SH-SY5Y (cell line): ENCODE data around the gene IBA57.

Experiments used
- GATA2 ChIP-seq: IDR thresholded peaks from 2 replicates; pipeline ENCODE4 v1.6.1; 2011; ENCODE audit warnings: mild to moderate bottlenecking, low read depth, low read length
- GATA3 ChIP-seq: IDR thresholded peaks from 2 replicates; pipeline ENCODE4 v1.6.1; 2011; ENCODE audit warnings: low read depth, mild to moderate bottlenecking, low read length, moderate library complexity

DNA sequence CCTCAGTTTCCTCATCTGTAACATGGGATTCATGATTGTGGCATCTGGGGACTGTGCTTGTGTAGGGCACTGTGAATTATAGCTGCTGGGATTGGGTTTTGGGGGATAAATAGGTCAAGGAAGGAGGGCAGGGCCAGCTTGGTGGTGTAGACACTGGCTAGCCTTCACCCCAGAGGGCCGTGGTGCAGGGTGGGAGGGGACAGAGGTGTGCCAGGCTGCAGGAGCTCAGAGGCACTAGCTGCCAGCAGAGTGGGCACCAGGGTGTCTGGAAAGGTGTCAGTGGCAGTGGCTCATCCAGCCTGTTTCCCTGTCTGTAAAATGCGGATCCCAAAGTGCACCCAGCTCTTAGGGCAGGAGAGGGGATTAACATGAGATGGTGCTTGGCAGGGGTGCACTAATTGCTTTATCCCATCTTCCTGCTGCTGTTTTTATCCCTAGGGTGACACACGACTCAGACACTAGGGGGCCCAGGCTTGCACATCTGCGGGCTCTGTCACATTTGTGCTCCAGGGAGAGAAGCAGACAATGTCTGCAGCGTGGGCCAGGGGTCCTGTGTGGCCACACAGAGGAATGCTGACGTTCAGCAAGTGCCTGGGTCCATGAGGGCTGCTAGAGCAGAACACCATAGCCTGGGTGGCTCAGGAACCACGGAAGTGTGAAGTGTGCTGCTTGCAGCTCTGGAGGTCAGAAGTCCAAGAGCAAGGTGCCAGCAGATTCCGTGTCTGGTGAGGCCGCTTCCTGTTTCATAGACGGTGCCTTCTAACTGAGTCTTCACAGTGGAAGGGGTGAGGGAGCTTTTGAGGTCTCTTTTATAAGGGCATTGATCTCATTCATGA, 61.6 kb downstream of the IBA57 start:
- no peak for TF ChIP-seq GATA2
- no peak for TF ChIP-seq GATA3
